Raji (cell line): Measurements from ENCODE around the gene SSMEM1.

Experiments used
- POLR2A ChIP-seq: IDR thresholded peaks from 2 replicates; pipeline ENCODE4 v1.6.1; 2011; ENCODE audit warnings: low read depth, low read length, control low read depth; ENCODE audit not compliant: insufficient read depth

SSMEM1 gene

GRCh38 chr7:130205084-130205947 lies 2.3 kb upstream of the SSMEM1 start, which contains the start of gene TMEM209:
TMEM209 (minus strand) TSS chr7:130205406; CDS start chr7:130205375, 31 bp downstream.
- TF ChIP-seq POLR2A: peak; percentile 98

DNA sequence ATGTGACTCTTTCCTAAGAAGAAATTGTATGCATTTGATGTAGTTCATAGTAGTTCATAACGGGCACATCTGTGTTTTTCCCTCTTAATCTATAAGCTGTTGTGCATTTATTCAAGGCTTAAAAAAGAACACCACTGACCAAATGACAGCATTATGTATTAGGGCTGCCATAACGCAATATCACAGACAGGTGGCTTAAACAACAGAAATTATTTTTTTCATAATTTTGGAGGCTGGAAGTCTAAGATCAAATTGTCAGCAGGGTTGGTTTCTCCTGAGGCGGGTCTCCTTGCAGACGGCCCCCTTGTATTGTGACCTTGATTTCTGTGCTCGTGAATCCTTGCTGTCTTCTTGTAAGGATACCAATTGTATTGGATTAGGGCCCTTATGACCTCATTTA lies 627 bp upstream of the SSMEM1 start:
- no peak for TF ChIP-seq POLR2A

DNA sequence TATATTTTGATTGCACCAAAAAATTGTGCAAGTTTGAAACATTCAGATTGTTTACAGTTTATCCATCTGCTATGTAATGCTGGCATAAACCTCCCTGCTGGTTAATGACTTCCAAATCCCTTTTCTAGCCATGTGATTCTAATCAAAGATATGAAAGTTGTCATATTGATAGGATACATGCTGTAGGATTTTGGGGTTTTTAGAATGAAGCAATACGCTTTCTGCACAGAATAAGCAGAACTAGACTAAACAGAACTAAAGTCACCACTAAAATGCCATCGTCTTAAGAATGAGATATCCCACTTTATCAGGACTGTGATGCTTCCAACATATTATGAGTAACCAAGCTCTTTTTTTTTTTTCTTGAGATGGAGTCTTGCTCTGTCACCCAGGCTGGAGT lies 856 bp downstream of the SSMEM1 start:
- no peak for TF ChIP-seq POLR2A

- TF ChIP-seq POLR2A: no peak
Observed at GRCh38 chr7:130210181-130210935, 2.7 kb downstream of the SSMEM1 start.

DNA sequence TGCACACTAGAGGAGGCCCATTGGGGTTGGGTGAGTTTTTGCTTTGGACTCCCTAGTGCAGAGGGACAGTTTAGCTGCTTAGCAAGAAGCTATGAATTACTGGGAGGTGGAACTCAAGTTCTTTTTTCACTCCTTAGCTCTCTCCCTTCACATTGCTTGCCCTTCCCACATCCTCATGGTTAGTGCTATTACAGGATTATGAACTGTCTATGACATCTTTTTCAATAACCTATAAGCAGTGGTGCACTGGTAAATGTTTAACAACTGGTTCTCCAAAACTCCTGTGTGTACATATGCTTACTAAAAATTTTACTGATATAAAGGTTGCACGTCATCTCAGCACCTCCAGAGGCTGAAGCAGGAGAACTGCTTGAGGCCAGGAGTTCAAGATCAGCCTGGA lies 6.2 kb downstream of the SSMEM1 start:
- TF ChIP-seq POLR2A: no peak

GRCh38 chr7:130216025-130216424 lies 8.4 kb downstream of the SSMEM1 start:
- TF ChIP-seq POLR2A: no peak

DNA sequence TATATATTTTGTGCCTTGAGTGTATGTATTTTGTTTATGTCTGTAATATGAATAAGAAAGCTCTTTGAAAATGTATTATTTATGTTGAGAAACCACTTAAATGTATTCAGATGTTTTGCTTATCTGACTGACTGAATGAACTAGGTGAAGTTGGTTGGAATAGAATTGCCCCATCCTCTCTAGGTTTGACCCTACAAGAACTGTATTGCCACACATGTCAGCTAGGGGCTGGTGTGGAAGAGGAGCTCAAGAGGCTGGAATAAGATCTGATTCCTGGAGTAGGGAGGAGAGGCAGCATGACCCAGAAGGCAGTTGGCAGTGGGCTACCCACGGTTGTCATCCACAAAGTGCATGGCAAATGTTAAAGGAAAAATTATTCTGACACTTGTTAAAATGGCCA lies 9.1 kb downstream of the SSMEM1 start:
- TF ChIP-seq POLR2A: no peak

DNA sequence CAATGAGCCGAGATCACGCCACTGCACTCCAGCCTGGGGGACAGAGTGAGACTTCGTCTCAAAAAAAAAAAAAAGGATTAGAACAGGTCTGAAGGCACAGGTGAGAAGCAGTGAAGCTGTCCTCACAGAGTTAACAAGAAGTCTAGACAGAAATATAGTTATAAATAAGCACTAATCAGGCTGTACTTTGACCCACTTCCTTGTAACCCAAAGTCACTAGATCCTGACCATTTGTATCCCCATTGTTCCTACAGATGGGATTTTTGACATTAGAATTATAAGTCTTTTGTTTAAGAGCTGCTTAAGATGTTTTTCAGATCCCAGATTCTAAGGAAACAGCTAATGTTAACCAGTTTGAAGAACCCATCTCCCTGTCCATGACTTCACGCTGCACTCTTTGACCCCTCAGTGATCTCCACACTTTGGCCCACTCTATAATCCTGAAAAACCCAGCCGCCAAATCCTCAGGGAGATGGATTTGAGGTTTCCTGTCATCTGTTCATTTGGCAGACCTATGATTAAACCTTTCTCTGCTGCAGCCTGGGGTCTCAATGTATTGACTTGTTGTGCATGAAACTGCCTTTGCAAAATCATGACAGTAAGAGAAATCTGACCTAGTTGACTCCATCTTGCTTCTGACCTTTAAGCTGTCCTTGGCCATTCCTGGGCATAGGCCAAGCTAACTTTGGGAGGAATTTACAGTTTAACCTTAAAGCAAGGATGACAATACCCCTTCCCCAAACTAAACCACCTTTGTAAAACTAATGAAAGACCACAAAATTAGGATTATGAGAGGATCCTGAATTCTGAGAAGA lies 11.4 kb downstream of the SSMEM1 start:
- TF ChIP-seq POLR2A: no peak

DNA sequence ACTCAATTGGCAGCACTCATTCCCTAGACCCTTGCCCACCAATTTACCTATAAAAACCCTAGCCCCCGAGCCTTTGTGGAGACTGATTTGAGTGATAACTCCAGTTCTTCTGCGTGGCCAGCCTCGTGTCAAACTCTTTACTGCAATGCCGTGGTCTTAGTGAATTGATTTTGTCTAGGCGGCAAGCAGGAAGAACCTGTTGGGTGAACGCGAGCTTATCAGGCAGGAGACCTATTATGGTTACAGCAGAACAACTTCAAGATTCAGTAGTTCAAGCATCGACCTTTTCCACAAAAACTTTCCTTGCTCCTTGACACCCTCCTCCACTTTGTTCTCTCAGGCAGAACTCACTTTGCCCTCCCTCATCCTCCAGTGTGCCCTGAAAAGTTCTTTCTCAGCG lies 12.2 kb downstream of the SSMEM1 start:
- TF ChIP-seq POLR2A: no peak

DNA sequence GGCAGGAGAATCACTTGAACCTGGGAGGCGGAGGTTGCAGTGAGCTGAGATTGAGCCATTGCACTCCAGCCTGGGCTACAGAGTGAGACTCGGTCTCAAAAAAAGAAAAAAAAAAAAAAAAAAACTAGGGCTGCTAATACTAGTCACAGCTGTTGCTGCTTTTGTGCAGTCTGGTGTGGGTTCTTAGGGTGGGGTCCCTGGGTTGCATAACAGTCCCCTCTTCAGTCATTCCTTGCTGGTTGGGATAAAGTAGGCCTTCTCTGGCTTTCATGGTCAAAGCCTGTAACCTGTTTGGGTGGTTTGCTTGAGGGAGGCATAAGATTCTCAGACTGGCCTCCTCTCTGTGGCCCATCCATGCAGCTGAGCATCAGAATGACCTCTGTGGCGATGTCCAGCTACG lies 14.1 kb downstream of the SSMEM1 start:
- no peak for TF ChIP-seq POLR2A

GRCh38 chr7:130223646-130224045 lies 16.0 kb downstream of the SSMEM1 start:
- no peak for TF ChIP-seq POLR2A

DNA sequence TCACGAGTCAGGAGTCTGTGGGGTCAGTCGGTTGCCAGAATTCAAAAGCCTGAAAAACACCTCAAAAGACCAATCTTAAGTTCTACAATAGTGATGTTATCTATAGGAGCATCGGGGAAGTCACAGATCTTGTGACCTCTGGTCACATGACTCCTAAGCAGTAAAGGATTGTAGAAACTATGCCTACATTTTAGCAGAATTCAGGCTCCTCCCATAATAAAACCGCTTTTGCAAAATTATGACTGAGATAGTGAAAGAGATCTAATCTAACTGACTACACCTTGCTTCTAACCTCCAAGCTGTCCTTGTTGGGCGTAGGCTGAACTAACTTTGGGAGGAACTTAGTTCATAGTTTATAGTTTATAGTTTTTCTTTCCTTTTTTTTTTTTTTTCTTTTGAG lies 16.6 kb downstream of the SSMEM1 start:
- TF ChIP-seq POLR2A: no peak

DNA sequence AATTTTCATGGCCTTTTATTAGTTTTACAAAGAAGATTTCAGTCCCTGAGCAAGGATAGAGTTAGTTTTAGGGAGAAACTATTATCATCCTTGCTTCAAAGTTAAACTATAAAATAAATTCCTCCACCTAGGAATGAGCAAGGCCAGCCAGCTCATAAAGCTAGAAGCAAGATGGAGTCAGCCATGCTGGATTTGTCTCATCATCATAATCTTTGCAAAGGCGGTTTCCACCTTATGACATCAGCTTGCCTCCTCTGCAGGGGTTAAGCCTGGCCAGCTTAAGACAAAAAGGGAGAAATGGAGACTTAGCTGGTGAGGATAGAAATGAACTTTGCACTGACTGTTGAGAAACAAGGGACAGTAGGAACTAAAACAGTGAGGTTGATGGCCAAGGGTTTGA lies 18.7 kb downstream of the SSMEM1 start:
- no peak for TF ChIP-seq POLR2A

DNA sequence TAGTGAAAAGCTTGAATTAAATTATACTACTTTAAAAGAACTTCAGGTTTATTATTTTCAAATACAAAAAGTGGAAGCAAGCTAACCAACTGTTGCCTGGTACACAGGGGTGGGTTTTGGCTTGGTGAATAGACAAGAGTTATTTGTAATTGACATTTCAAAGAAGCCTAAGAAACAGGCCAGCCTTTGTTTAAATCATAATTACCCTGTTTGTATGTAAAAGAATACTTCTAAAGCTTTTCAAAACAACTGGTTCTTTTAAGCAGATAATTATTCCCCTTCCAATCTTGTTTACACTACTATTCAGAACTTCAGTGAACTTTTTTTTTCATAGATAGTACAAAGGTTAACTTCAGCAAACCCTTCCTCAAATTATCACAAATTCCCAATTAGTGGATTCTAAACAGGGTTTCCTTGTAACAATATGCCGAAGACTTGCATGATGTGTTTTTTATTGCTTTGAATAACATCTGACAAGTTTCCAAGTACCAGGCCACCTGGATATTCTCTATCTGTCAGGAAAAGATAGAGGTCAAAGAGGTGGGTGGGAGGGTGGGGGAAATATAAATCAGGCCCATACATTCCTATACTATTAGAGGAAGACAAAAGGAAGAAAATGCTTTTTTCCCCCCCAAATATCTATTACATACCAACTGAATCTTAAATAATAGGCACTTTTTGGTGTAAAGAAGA lies 20.4 kb downstream of the SSMEM1 start:
- TF ChIP-seq POLR2A: no peak
